Measurements from ENCODE around the gene BPNT1.

GRCh38 chr1:220123889-220124288 is 34.3 kb upstream of the BPNT1 start:
- TF ChIP-seq YY1 (IDR thresholded peaks at IDR 0.05; ENCODE audit: extremely low read depth, insufficient replicate concordance, low read depth, low read length) (no peak), TCF7L2 (IDR thresholded peaks at IDR 0.05; ENCODE audit: borderline replicate concordance, extremely low read depth, insufficient read depth, insufficient read length) (no peak), CTCF (IDR thresholded peaks at IDR 0.05 in 2 of 3, conservative IDR thresholded peaks at IDR 0.05 in 1 of 3; ENCODE audit: borderline replicate concordance in 1 of 3, insufficient read depth in 1 of 3, low read depth in 2 of 3, low read length in 2 of 3) (peak; percentile 25 to 62 (median 61); a peak in 4 of 6 replicates), JUND (IDR thresholded peaks at IDR 0.05) (no peak)
